ENCODE results near the gene CAMTA1. TPM values are rescaled to one million over a fixed set of nuclear protein-coding genes. Genes with fewer than 3 reads are reported as not detected.

CAMTA1 gene
- total RNA-seq, 1 experiment from 2014 or later, result 69.5 TPM

DNA sequence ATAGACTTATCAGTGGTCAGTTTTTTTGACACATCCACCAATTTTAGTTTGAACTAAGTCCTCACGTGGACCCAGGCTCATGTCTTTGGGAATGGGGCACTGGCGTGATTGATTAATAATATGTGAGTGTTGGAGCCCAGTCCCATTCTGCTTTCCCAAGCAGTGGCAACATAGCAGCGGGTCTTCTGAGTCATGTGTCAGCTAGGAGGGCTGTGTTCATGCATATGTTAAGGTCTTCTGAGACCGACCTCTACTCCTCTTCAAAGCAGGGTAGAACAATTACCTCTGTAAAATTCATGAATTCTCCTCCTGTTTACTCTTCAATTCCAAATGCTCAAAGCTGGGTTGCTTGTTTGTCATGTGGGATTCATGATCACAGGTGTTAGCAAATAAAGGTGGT lies 291.3 kb downstream of the CAMTA1 start:
- POLR2A ChIA-PET, result no interaction called here
- H3K9ac ChIP-seq (ENCODE audit: low read length), result no peak overlapping the region
- CTCF ChIA-PET, result no interaction called here
- no TSS peak for BruUV-seq (replicated peaks)
- H3K27me3 ChIP-seq (ENCODE audit: insufficient read depth, low read length), result peaks cover 30% of the 10 kb centered on the region; the same call in 1 of the 2 replicates
- no peak overlapping the region for H3K4me3 ChIP-seq (replicated peaks in 1 of 2; ENCODE audit: low read depth in 1 of 2, low read length in 2 of 2)
- RAD21 ChIA-PET (ENCODE audit: low non-redundant PET in 1 of 2, low total read pairs in 2 of 2, uncharacterized antibody in 2 of 2, unreplicated experiment in 2 of 2), result no interaction called here
- no peaks in the 10 kb centered on the region for H3K79me2 ChIP-seq (ENCODE audit: insufficient read depth, low read length)
- TF ChIP-seq EZH2 (IDR thresholded peaks at IDR 0.05) (no peak), EGR1 (IDR thresholded peaks at IDR 0.05; ENCODE audit: low read depth) (no peak), JUND (IDR thresholded peaks at IDR 0.05) (no peak), CEBPB (IDR thresholded peaks at IDR 0.05; ENCODE audit: low read depth) (no peak), CBX3 (IDR thresholded peaks at IDR 0.05; ENCODE audit: low read depth) (no peak), POLR2AphosphoS5 (IDR thresholded peaks at IDR 0.05; ENCODE audit: low read depth, low read length) (no peak), ELF1 (IDR thresholded peaks at IDR 0.05; ENCODE audit: borderline replicate concordance, low read depth) (no peak), SRF (IDR thresholded peaks at IDR 0.05; ENCODE audit: low read depth) (no peak), FOSL1 (IDR thresholded peaks at IDR 0.05; ENCODE audit: low read depth) (no peak), EZH2phosphoT487 (IDR thresholded peaks at IDR 0.05; ENCODE audit: borderline replicate concordance) (no peak), YY1 (IDR thresholded peaks at IDR 0.05; ENCODE audit: extremely low read depth, insufficient replicate concordance, low read depth, low read length) (no peak), SIN3A (IDR thresholded peaks at IDR 0.05; ENCODE audit: low read depth) (no peak), ZNF274 (IDR thresholded peaks at IDR 0.05; ENCODE audit: low read depth, low read length) (no peak), POLR2A (IDR thresholded peaks at IDR 0.05; ENCODE audit: borderline replicate concordance, extremely low read depth, insufficient read depth, insufficient read length) (no peak), RAD21 (IDR thresholded peaks at IDR 0.05; ENCODE audit: low read depth) (no peak), ZFX (IDR thresholded peaks at IDR 0.05) (no peak)
- TF ChIP-seq, protein P1, sequence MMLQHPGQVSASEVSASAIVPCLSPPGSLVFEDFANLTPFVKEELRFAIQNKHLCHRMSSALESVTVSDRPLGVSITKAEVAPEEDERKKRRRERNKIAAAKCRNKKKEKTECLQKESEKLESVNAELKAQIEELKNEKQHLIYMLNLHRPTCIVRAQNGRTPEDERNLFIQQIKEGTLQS (IDR thresholded peaks at IDR 0.05), result no peak
- TF ChIP-seq, protein P2, sequence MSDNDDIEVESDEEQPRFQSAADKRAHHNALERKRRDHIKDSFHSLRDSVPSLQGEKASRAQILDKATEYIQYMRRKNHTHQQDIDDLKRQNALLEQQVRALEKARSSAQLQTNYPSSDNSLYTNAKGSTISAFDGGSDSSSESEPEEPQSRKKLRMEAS (IDR thresholded peaks at IDR 0.05), result no peak
- TF ChIP-seq, protein P3, sequence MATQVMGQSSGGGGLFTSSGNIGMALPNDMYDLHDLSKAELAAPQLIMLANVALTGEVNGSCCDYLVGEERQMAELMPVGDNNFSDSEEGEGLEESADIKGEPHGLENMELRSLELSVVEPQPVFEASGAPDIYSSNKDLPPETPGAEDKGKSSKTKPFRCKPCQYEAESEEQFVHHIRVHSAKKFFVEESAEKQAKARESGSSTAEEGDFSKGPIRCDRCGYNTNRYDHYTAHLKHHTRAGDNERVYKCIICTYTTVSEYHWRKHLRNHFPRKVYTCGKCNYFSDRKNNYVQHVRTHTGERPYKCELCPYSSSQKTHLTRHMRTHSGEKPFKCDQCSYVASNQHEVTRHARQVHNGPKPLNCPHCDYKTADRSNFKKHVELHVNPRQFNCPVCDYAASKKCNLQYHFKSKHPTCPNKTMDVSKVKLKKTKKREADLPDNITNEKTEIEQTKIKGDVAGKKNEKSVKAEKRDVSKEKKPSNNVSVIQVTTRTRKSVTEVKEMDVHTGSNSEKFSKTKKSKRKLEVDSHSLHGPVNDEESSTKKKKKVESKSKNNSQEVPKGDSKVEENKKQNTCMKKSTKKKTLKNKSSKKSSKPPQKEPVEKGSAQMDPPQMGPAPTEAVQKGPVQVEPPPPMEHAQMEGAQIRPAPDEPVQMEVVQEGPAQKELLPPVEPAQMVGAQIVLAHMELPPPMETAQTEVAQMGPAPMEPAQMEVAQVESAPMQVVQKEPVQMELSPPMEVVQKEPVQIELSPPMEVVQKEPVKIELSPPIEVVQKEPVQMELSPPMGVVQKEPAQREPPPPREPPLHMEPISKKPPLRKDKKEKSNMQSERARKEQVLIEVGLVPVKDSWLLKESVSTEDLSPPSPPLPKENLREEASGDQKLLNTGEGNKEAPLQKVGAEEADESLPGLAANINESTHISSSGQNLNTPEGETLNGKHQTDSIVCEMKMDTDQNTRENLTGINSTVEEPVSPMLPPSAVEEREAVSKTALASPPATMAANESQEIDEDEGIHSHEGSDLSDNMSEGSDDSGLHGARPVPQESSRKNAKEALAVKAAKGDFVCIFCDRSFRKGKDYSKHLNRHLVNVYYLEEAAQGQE (IDR thresholded peaks at IDR 0.05; ENCODE audit: low read depth), result no peak
- TF ChIP-seq, protein P4, sequence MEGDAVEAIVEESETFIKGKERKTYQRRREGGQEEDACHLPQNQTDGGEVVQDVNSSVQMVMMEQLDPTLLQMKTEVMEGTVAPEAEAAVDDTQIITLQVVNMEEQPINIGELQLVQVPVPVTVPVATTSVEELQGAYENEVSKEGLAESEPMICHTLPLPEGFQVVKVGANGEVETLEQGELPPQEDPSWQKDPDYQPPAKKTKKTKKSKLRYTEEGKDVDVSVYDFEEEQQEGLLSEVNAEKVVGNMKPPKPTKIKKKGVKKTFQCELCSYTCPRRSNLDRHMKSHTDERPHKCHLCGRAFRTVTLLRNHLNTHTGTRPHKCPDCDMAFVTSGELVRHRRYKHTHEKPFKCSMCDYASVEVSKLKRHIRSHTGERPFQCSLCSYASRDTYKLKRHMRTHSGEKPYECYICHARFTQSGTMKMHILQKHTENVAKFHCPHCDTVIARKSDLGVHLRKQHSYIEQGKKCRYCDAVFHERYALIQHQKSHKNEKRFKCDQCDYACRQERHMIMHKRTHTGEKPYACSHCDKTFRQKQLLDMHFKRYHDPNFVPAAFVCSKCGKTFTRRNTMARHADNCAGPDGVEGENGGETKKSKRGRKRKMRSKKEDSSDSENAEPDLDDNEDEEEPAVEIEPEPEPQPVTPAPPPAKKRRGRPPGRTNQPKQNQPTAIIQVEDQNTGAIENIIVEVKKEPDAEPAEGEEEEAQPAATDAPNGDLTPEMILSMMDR (IDR thresholded peaks at IDR 0.05 in 2 of 3, conservative IDR thresholded peaks at IDR 0.05 in 1 of 3; ENCODE audit: borderline replicate concordance in 1 of 3, insufficient read depth in 1 of 3, low read depth in 2 of 3, low read length in 2 of 3), result no peak
- H3K4me1 ChIP-seq (ENCODE audit: control insufficient read depth in 1 of 2, insufficient read depth in 2 of 2, low read length in 2 of 2), result no peaks in the 10 kb centered on the region
- DNase-seq (ENCODE audit: low read depth, low spot score) (no peak), ATAC-seq (no peak)
- no peaks in the 10 kb centered on the region for H4K20me1 ChIP-seq (ENCODE audit: insufficient read depth)
- H3K4me2 ChIP-seq (ENCODE audit: low read length), result no peak overlapping the region
- peaks cover 0 to 6% of the 10 kb centered on the region in 2 experiments; a peak in 1 of 4 replicates for H3K9me3 ChIP-seq (ENCODE audit: control insufficient read depth in 1 of 2, insufficient read depth in 1 of 2, low read depth in 1 of 2, low read length in 2 of 2)
- no peak overlapping the region for H2AFZ ChIP-seq (ENCODE audit: low read depth, low read length, poor library complexity, severe bottlenecking)
- no peaks in the 10 kb centered on the region for H3K36me3 ChIP-seq (ENCODE audit: control insufficient read depth in 1 of 2, insufficient read depth in 2 of 2, low read length in 2 of 2)
- H3K27ac ChIP-seq (ENCODE audit: low read depth, low read length), result no peak overlapping the region
- intact Hi-C loops (cut with micrococcal nuclease), result loop anchor here (10.0 kb wide), 1 partner anchor 538 kb away; no protein-coding TSS in a partner anchor
- H3K9me2 ChIP-seq (ENCODE audit: insufficient read depth), result no peaks in the 10 kb centered on the region

Measured in HCT116 (cell line).